Measurements from ENCODE around the gene FUT2. TPM values are rescaled to one million over a fixed set of nuclear protein-coding genes. Genes with fewer than 3 reads are reported as not detected.

FUT2 gene
- polyA plus RNA-seq, 1 donor from 2014 or later = not detected

GRCh38 chr19:48696353-48697010 is 711 bp downstream of the FUT2 start:
- Histone ChIP-seq H3K27ac (ENCODE audit: low read length) (no peak overlapping the region), H3K4me3 (ENCODE audit: low read length) (no peak overlapping the region), H4K20me1 (ENCODE audit: insufficient read depth) (no peaks in the 10 kb centered on the region), H3K9me2 (ENCODE audit: insufficient read depth, low read length) (no peaks in the 10 kb centered on the region), H3K79me2 (replicated peaks; ENCODE audit: insufficient read depth, low read length) (no peaks in the 10 kb centered on the region), H3K9ac (ENCODE audit: low read length) (no peak overlapping the region), H3K36me3 (ENCODE audit: insufficient read depth, low read length) (no peaks in the 10 kb centered on the region), H3K9me3 (ENCODE audit: low read length) (no peaks in the 10 kb centered on the region), H2AFZ (ENCODE audit: low read depth, low read length) (no peak overlapping the region), H3K4me2 (ENCODE audit: low read length) (no peak overlapping the region), H3K27me3 (ENCODE audit: insufficient read depth, low read depth, low read length) (peaks cover 17% of the 10 kb centered on the region), H3F3A (ENCODE audit: insufficient read depth, low read length, poor library complexity, severe bottlenecking) (no peaks in the 10 kb centered on the region)
- TF ChIP-seq REST (IDR thresholded peaks at IDR 0.05; ENCODE audit: borderline replicate concordance) = no peak
- TF ChIP-seq EZH2 (IDR thresholded peaks at IDR 0.05; ENCODE audit: borderline replicate concordance, insufficient read depth, low read length, poor library complexity, severe bottlenecking) = no peak

- Histone ChIP-seq H3K9ac (ENCODE audit: low read length) (no peak overlapping the region), H3K27ac (ENCODE audit: low read length) (no peak overlapping the region), H3K9me3 (ENCODE audit: low read length) (no peaks in the 10 kb centered on the region), H3K4me3 (ENCODE audit: low read length) (no peak overlapping the region), H3K27me3 (ENCODE audit: insufficient read depth, low read depth, low read length) (peaks cover 17% of the 10 kb centered on the region), H3K79me2 (replicated peaks; ENCODE audit: insufficient read depth, low read length) (no peaks in the 10 kb centered on the region), H3K9me2 (ENCODE audit: insufficient read depth, low read length) (no peaks in the 10 kb centered on the region), H3F3A (ENCODE audit: insufficient read depth, low read length, poor library complexity, severe bottlenecking) (no peaks in the 10 kb centered on the region), H4K20me1 (ENCODE audit: insufficient read depth) (no peaks in the 10 kb centered on the region), H3K4me2 (ENCODE audit: low read length) (no peak overlapping the region), H3K36me3 (ENCODE audit: insufficient read depth, low read length) (no peaks in the 10 kb centered on the region), H2AFZ (ENCODE audit: low read depth, low read length) (no peak overlapping the region)
- no peak for TF ChIP-seq CTCF (IDR thresholded peaks at IDR 0.05; ENCODE audit: poor library complexity, severe bottlenecking)
- TF ChIP-seq REST (IDR thresholded peaks at IDR 0.05; ENCODE audit: borderline replicate concordance) = no peak
- TF ChIP-seq RAD21 (conservative IDR thresholded peaks at IDR 0.05) = no peak
- no peak for TF ChIP-seq POLR2AphosphoS5 (IDR thresholded peaks at IDR 0.05)
Observed at GRCh38 chr19:48698046-48698445, 2.3 kb downstream of the FUT2 start.

Measured in neural cell (in vitro differentiated cells).